Gastrocnemius medialis (tissue), 4 donors: ENCODE data around the gene PDIA4.

Source experiments
- CTCF ChIP-seq, 5 experiments: fragments of 450-650 bp in 3 of 5; fragments of 200-600 bp in 2 of 5; sonication (generic) in 2 of 5; IDR thresholded peaks in 4 of 5; conservative IDR thresholded peaks in 1 of 5; 1 replicate in 4 of 5; 2 replicates in 1 of 5; pipeline ENCODE4 v1.5.1; 2016 to 2019; ENCODE audit warnings: antibody characterized with exemption in 5 of 5, mild to moderate bottlenecking in 3 of 5, moderate library complexity in 3 of 5
- POLR2A ChIP-seq, 2 donors: fragments of 450-650 bp; IDR thresholded peaks; one replicate each; pipeline ENCODE4 v1.6.1; 2017; ENCODE audit warnings: antibody characterized with exemption in 2 of 2, mild to moderate bottlenecking in 2 of 2, moderate library complexity in 2 of 2

- TF ChIP-seq CTCF (IDR thresholded peaks at IDR 0.05 in 4 of 5, conservative IDR thresholded peaks at IDR 0.05 in 1 of 5): no peak
- no peak for TF ChIP-seq POLR2A (IDR thresholded peaks at IDR 0.05)
Observed at GRCh38 chr7:149027055-149027454, 1.2 kb downstream of the PDIA4 start.
